ENCODE results near the gene TCF12.

Gene TCF12

DNA sequence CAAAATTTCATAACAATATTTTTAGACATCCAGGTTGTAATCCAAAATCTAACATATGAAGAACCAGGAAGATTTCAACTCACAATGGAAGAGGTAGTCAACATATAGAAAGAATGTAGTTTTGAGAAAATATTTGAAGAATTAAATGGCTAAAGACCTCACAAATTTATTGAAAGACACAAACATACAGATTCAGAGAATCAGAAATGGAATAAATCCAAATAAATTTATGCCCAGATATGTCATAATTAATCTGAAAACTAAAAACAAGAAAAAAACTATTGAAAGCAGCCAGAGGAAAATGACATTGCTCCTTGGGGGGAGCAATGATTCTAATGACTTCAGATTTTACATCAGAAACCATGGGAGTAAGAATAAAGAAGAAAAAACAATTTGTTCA, 75.8 kb downstream of the TCF12 start:
- no peak for DNase-seq (ENCODE audit: low read depth in 1 of 2, low spot score in 1 of 2)
- H3K27ac ChIP-seq (replicated peaks) = no peak overlapping the region
- H3K27me3 ChIP-seq (ENCODE audit: insufficient read depth, poor library complexity, severe bottlenecking) = no peaks in the 10 kb centered on the region
- TF ChIP-seq, protein P1, sequence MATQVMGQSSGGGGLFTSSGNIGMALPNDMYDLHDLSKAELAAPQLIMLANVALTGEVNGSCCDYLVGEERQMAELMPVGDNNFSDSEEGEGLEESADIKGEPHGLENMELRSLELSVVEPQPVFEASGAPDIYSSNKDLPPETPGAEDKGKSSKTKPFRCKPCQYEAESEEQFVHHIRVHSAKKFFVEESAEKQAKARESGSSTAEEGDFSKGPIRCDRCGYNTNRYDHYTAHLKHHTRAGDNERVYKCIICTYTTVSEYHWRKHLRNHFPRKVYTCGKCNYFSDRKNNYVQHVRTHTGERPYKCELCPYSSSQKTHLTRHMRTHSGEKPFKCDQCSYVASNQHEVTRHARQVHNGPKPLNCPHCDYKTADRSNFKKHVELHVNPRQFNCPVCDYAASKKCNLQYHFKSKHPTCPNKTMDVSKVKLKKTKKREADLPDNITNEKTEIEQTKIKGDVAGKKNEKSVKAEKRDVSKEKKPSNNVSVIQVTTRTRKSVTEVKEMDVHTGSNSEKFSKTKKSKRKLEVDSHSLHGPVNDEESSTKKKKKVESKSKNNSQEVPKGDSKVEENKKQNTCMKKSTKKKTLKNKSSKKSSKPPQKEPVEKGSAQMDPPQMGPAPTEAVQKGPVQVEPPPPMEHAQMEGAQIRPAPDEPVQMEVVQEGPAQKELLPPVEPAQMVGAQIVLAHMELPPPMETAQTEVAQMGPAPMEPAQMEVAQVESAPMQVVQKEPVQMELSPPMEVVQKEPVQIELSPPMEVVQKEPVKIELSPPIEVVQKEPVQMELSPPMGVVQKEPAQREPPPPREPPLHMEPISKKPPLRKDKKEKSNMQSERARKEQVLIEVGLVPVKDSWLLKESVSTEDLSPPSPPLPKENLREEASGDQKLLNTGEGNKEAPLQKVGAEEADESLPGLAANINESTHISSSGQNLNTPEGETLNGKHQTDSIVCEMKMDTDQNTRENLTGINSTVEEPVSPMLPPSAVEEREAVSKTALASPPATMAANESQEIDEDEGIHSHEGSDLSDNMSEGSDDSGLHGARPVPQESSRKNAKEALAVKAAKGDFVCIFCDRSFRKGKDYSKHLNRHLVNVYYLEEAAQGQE (IDR thresholded peaks at IDR 0.05; ENCODE audit: insufficient replicate concordance, low read depth) = no peak
- TF ChIP-seq, protein P2, sequence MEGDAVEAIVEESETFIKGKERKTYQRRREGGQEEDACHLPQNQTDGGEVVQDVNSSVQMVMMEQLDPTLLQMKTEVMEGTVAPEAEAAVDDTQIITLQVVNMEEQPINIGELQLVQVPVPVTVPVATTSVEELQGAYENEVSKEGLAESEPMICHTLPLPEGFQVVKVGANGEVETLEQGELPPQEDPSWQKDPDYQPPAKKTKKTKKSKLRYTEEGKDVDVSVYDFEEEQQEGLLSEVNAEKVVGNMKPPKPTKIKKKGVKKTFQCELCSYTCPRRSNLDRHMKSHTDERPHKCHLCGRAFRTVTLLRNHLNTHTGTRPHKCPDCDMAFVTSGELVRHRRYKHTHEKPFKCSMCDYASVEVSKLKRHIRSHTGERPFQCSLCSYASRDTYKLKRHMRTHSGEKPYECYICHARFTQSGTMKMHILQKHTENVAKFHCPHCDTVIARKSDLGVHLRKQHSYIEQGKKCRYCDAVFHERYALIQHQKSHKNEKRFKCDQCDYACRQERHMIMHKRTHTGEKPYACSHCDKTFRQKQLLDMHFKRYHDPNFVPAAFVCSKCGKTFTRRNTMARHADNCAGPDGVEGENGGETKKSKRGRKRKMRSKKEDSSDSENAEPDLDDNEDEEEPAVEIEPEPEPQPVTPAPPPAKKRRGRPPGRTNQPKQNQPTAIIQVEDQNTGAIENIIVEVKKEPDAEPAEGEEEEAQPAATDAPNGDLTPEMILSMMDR (IDR thresholded peaks at IDR 0.05; ENCODE audit: insufficient read depth, low read length) = no peak
- no peak overlapping the region for H3K4me3 ChIP-seq (replicated peaks; ENCODE audit: insufficient read depth, low read length)

DNA sequence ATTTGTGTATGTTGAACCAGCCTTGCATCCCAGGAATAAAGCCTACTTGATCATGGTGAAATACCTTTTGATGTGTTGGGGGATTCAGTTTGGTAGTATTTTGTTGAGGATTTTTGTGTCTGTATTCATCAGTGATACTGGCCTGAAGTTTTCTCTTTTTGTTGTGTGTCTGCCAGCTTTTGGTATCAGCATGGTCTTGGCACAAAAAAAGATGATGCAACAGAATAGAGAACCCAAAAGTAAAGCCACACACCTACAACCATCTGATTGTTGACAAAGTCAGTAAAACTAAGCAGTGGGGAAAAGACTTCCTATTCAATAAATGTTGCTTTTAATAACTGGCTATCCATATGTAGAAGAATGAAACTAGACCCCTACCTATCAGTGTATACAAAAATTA, 77.6 kb downstream of the TCF12 start:
- no peak for TF ChIP-seq GABPA (IDR thresholded peaks at IDR 0.05; ENCODE audit: low read depth)
- TF ChIP-seq, protein P1 (IDR thresholded peaks at IDR 0.05; ENCODE audit: insufficient replicate concordance, low read depth) = no peak
- TF ChIP-seq SPI1 (IDR thresholded peaks at IDR 0.05; ENCODE audit: borderline replicate concordance, low read depth) = no peak
- TF ChIP-seq, protein P2 (IDR thresholded peaks at IDR 0.05; ENCODE audit: insufficient read depth, low read length) = no peak
- no peak for TF ChIP-seq POLR2AphosphoS5 (IDR thresholded peaks at IDR 0.05; ENCODE audit: low read depth)
- H3K27ac ChIP-seq (replicated peaks) = no peak overlapping the region
- H3K4me3 ChIP-seq (replicated peaks; ENCODE audit: insufficient read depth, low read length) = no peak overlapping the region

DNA sequence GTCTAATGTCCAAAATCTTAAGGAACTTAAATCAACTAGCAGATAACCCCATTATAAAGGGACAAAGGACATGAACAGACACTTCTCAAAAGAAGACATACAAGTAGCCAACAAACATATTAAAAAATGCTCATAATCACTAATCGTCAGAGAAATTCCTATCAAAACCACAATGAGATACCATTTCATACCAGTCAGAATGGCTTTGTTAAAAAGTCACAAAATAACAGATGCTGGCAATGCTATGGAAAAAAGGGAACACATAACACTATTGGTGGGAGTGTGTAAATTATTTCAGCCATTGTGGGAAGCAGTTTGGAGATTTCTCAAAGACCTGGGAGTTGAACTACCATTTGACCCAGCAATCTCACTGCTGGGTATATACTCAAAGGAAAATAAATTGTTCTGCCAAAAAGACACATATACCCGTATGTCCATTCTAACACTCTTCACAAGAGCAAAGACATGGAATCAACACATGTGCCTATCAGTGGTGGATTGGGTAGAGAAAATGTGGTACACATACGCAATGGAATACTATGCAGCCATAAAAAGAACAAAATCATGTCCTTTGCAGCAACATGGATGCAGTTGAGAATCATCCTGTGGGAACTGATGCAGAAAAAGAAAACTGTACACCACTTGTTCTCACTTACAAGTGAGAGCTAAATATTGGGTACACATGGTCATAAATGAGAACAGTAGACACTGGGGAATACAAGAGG, 78.5 kb downstream of the TCF12 start:
- Histone ChIP-seq H3K27ac (replicated peaks) (no peak overlapping the region), H3K4me3 (replicated peaks; ENCODE audit: insufficient read depth, low read length) (no peak overlapping the region), H3K27me3 (ENCODE audit: insufficient read depth, poor library complexity, severe bottlenecking) (no peaks in the 10 kb centered on the region)
- no peak for DNase-seq (ENCODE audit: low read depth in 1 of 2, low spot score in 1 of 2)
- TF ChIP-seq, protein P2 (IDR thresholded peaks at IDR 0.05; ENCODE audit: insufficient read depth, low read length) = no peak
- TF ChIP-seq, protein P1 (IDR thresholded peaks at IDR 0.05; ENCODE audit: insufficient replicate concordance, low read depth) = no peak

More for the DNA sequence above, 77.6 kb downstream of the TCF12 start:
- no peaks in the 10 kb centered on the region for H3K27me3 ChIP-seq (ENCODE audit: insufficient read depth, poor library complexity, severe bottlenecking)
- no peak for DNase-seq (ENCODE audit: low read depth in 1 of 2, low spot score in 1 of 2)

Data from HL-60 (cell line).